CD8-positive, alpha-beta memory T cell (primary cell): Measurements from ENCODE around the gene WNT7B. TPM values are rescaled to one million over a fixed set of nuclear protein-coding genes. Genes with fewer than 3 reads are reported as not detected.
"Not testable (repeated sequence)": the region's sequence is repeated elsewhere in the genome, so short reads cannot be mapped to it uniquely, and the experiment has no call there.

Experiments used
- CTCF ChIA-PET: fragments of 350-600 bp; sonication (Branson Sonifier 250); formaldehyde crosslinking; loops from one replicate; lab custom pipeline; 2021; ENCODE audit warnings: antibody characterized with exemption; lab: Charles Lee
- POLR2A ChIA-PET: fragments of 350-600 bp; sonication (Branson Sonifier 250); formaldehyde crosslinking; loops from one replicate; lab custom pipeline; 2021; ENCODE audit warnings: antibody characterized with exemption; lab: Charles Lee
- DNase-seq, 5 donors: peaks; one replicate each; pipeline versions ENCODE4 v3.0.0 to v3.0.0-alpha.2; 2020 to 2022; ENCODE audit warnings: mixed read lengths in 1 of 5
- H3K27ac ChIP-seq: one replicate; pipeline ENCODE4 v1.7.0; 2013; ENCODE audit warnings: low read depth, mild to moderate bottlenecking, low read length, moderate library complexity
- H3K27me3 ChIP-seq: 2 replicates; pipeline ENCODE4 v1.7.0; 2013; ENCODE audit warnings: low read length, mild to moderate bottlenecking; ENCODE audit not compliant: insufficient read depth, poor library complexity, severe bottlenecking
- H3K36me3 ChIP-seq: 2 replicates; pipeline ENCODE4 v1.7.0; 2013; ENCODE audit warnings: mild to moderate bottlenecking, low read length, moderate library complexity; ENCODE audit not compliant: insufficient read depth
- H3K4me1 ChIP-seq: 2 replicates; pipeline ENCODE4 v1.7.0; 2013; ENCODE audit warnings: mild to moderate bottlenecking, low read length, moderate library complexity; ENCODE audit not compliant: insufficient read depth
- H3K4me3 ChIP-seq: 2 replicates; pipeline ENCODE4 v1.7.0; 2013; ENCODE audit warnings: mild to moderate bottlenecking, low read length
- H3K9me3 ChIP-seq: 2 replicates; pipeline ENCODE4 v1.7.0; 2013; ENCODE audit warnings: mild to moderate bottlenecking, low read length
- H3K27ac Mint-ChIP-seq, 8 donors: one replicate each; pipeline ENCODE4 v1.8.0; 2020 to 2021; ENCODE audit warnings: mixed read lengths in 8 of 8, mild to moderate bottlenecking in 6 of 8, inconsistent platforms in 3 of 8, moderate library complexity in 3 of 8
- H3K27me3 Mint-ChIP-seq, 2 donors: one replicate each; pipeline ENCODE4 v1.8.0; 2020 to 2021; ENCODE audit warnings: mixed read lengths in 2 of 2, mild to moderate bottlenecking in 1 of 2, moderate library complexity in 1 of 2
- H3K36me3 Mint-ChIP-seq, 3 donors: one replicate each; pipeline ENCODE4 v1.8.0; 2020 to 2021; ENCODE audit warnings: mixed read lengths in 3 of 3, inconsistent platforms in 1 of 3, mild to moderate bottlenecking in 1 of 3
- H3K4me1 Mint-ChIP-seq, 3 donors: one replicate each; pipeline ENCODE4 v1.8.0; 2020 to 2021; ENCODE audit warnings: mixed read lengths in 3 of 3, inconsistent platforms in 1 of 3, mild to moderate bottlenecking in 1 of 3
- H3K4me3 Mint-ChIP-seq, 7 donors: one replicate each; pipeline ENCODE4 v1.8.0; 2020 to 2021; ENCODE audit warnings: mixed read lengths in 7 of 7, mild to moderate bottlenecking in 6 of 7, moderate library complexity in 4 of 7, inconsistent platforms in 2 of 7
- H3K9me3 Mint-ChIP-seq, 5 donors: one replicate each; pipeline ENCODE4 v1.8.0; 2020 to 2022; ENCODE audit warnings: mixed read lengths in 5 of 5, mild to moderate bottlenecking in 3 of 5, moderate library complexity in 2 of 5, inconsistent platforms in 1 of 5
- polyA plus RNA-seq: library from polyadenylated mRNA; unstranded; fragments of 300-500 nt; fragmentation: Illumina TruSeq; gene quantifications from one replicate; pipeline ENCODE4 v1.2.3, GENCODE V29; 2021
- total RNA-seq, 2 experiments: library from RNA; stranded (reverse); gene quantifications; one replicate each; pipeline ENCODE4 v1.2.3, GENCODE V29; 2021

Gene WNT7B
- total and polyA plus RNA-seq, 3 experiments from 2014 or later: not detected

DNA sequence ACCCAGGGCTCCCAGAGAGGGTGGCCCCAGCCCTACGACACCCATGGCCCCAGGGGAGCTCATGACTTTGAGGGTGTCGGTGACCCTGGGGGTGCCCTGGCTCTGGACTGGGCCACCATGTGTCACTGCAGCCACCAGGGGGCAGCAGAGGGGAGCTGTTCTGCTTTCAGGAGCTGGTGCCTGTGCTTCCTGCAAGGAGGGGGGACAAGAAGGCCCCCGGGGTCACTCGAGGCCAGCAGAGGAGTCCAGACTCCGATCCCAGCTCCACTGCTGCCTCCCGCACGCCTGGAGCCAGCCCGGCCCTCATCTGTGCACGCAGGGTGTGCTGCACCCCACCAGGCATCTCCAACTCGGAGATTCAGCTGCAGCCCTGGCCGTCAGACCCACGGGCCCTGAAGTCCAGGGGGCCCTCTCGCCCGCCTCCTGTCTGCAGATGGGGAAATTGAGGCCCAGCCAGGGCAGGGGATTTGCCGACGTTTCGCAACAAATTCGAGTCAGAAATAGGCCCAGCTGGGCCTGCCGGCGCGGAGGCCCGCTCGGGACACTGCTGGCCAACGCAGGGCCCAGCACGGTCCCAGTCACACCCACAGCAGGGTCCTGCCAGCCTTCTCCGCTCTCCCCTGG is 29.5 kb upstream of the WNT7B start:
- H3K9me3 Mint-ChIP-seq: peaks cover 0 to 6% (median 0%) of the 10 kb centered on the region in 5 donors
- Histone ChIP-seq H3K4me3 (no peak overlapping the region), H3K27ac (no peak overlapping the region), H3K4me1 (peaks cover 8% of the 10 kb centered on the region), H3K27me3 (no peaks in the 10 kb centered on the region), H3K9me3 (no peaks in the 10 kb centered on the region), H3K36me3 (no peaks in the 10 kb centered on the region)
- peak overlapping the region in 3 of 8 donors; percentile 19 to 79 (median 58) for H3K27ac Mint-ChIP-seq
- H3K4me1 Mint-ChIP-seq: peaks cover 10 to 13% (median 12%) of the 10 kb centered on the region in 3 donors
- H3K36me3 Mint-ChIP-seq: no peaks in the 10 kb centered on the region
- CTCF ChIA-PET: interaction anchor here (0.6 to 5.0 kb wide), 53 partner anchors 8 to 786 kb away, joined by 3 to 134 read pairs (median 4); partner anchors contain the start of gene GTSE1
- peak overlapping the region in 4 of 7 donors; percentile 10 to 53 (median 26) for H3K4me3 Mint-ChIP-seq
- peak; percentile 72 to 90 (median 85) for DNase-seq
- peaks cover 6% of the 10 kb centered on the region in 2 donors for H3K27me3 Mint-ChIP-seq
- POLR2A ChIA-PET: interaction anchor here (0.8 to 1.5 kb wide), 2 partner anchors 30 to 48 kb away, joined by 3 to 6 read pairs; no protein-coding TSS in a partner anchor

DNA sequence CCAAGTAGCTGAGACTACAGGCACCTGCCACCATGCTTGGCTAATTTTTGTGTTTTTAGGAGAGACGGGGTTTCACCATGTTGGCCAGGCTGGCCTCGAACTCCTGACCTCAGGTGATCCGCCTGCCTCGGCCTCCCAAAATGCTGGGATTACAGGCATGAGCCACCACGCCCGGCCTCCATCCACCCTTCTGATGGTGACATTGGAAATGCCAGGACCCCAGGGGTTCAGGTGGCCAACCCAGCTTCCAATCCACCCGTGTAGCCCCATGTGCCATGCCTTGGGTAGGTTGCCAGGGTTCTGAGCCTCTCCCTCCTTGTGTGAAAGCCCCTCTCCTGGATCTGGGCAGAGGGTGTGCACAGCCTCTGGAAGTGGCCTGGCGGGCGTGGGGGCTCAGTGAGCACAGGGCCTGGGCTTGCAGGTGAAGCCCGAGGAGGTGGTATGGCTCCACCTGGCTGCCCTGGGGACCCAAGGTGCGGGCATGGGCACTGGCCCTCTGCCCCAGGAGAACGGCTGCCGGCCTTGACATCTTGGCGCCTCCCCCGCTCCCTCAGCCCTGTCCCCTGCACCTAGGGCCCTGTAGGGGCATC is 28.2 kb upstream of the WNT7B start:
- not testable (repeated sequence) for H3K36me3 ChIP-seq, H3K27ac ChIP-seq, H3K4me3 ChIP-seq, DNase-seq, H3K9me3 ChIP-seq, H3K36me3 Mint-ChIP-seq, H3K27ac Mint-ChIP-seq, H3K4me3 Mint-ChIP-seq, H3K27me3 ChIP-seq, H3K4me1 ChIP-seq, H3K9me3 Mint-ChIP-seq, H3K27me3 Mint-ChIP-seq
- ChIA-PET POLR2A (interaction anchor here (0.7 kb wide), 1 partner anchor 311 kb away, joined by 3 read pairs; no protein-coding TSS in a partner anchor), CTCF (interaction anchor here (0.8 to 5.0 kb wide), 18 partner anchors 9 to 332 kb away, joined by 3 to 134 read pairs (median 9); no protein-coding TSS in a partner anchor)
- peaks cover 10 to 13% (median 12%) of the 10 kb centered on the region in 3 donors for H3K4me1 Mint-ChIP-seq

DNA sequence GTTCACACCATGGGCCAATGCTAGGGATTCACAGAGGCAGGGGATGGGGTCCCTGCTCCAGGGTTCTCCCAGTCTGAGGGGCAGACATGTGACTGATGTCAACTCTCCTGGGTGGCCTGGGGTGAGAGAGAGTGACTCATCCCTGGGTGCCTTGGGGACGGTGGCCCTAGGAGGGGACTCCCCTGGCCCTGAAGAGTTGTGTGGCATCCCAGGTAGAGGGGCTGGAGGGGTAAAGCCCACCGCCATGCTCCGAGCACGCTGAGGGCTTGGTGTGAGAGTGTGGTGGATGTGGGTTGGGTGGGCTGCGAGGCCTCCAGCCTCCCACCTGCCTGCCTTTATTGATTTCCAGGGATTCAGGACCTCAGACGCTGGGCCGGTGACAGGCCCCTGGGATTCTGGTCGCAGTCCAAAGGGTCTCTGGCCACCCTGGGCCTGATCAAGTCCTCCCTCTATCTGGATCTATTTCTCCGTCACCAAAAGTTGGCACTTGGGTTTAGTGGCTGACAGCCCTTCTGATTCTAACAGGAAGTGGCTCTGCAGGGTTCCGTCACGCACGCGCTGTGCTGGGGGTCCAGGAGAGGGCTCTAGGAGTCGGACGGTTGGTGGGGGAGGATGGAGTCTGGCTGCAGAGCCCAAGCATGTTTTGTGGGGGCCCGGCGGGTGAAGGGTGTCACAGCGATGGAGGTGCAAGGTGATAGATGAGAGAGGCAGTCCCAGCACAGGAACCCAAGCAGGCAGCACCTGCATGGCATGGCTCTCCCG is 27.3 kb upstream of the WNT7B start:
- H3K4me1 ChIP-seq: peaks cover 8% of the 10 kb centered on the region
- H3K4me3 Mint-ChIP-seq: peak overlapping the region in 6 of 7 donors; percentile 49 to 83 (median 77)
- H3K36me3 ChIP-seq: no peaks in the 10 kb centered on the region
- peak overlapping the region in 7 of 8 donors; percentile 8 to 95 (median 43) for H3K27ac Mint-ChIP-seq
- H3K27me3 Mint-ChIP-seq: peaks cover 6 to 9% of the 10 kb centered on the region in 2 donors
- ChIA-PET CTCF (interaction anchor here (0.6 to 5.0 kb wide), 7 partner anchors 8 to 308 kb away, joined by 3 to 134 read pairs (median 24); no protein-coding TSS in a partner anchor), POLR2A (no interaction called here)
- H3K4me3 ChIP-seq: no peak overlapping the region
- no peak overlapping the region for H3K27ac ChIP-seq
- H3K27me3 ChIP-seq: no peaks in the 10 kb centered on the region
- no peaks in the 10 kb centered on the region for H3K36me3 Mint-ChIP-seq
- no peaks in the 10 kb centered on the region for H3K9me3 ChIP-seq
- H3K9me3 Mint-ChIP-seq: peaks cover 0 to 2% (median 0%) of the 10 kb centered on the region in 5 donors
- H3K4me1 Mint-ChIP-seq: peaks cover 10 to 13% (median 12%) of the 10 kb centered on the region in 3 donors
- peak in 3 of 5 donors; percentile 17 to 32 (median 18) for DNase-seq

DNA sequence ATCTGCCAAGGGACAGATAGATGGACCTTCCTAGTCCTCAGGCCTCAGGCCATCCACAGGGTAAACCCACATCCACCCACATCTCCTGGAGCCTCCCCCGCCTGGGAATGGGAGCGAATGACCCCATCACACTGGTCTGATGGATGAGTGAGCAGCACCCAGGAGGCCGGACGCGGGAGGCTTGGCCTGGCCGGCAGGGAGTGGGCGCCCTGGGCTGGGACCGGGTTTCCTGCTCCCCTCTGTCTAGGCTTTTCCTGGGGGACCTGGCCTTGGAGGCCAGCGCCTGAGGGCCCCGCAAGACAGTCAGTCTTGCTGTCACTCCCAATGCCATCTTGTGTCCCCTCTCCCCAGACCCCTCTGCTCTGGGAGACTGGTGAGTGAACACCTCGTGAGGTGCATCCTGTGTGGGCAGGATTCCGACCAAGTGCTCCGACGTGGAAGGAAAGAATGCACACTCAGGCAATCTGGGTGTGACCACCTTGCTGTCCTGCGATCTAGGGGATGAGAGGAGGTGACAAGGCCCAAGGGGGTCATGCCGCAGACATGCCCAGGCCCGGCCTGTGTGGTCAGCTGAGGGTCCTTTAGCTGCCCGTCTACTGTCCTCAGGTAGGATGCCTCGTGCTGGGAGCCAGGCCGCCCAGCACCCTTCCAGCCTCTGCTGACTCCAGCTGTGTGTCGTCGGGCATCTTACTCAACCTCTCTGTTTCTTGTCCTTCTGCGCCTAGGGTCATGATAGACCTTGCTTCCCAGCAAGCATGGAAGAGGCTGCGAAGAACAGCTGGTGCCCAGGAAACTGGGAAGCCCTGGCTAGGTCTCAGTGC is 26.5 kb upstream of the WNT7B start:
- Mint-ChIP-seq H3K9me3 (no peaks in the 10 kb centered on the region), H3K27me3 (peaks cover 8 to 12% of the 10 kb centered on the region in 2 donors), H3K36me3 (no peaks in the 10 kb centered on the region), H3K4me1 (peaks cover 10 to 13% (median 12%) of the 10 kb centered on the region in 3 donors), H3K4me3 (no peak overlapping the region), H3K27ac (no peak overlapping the region)
- H3K4me3 ChIP-seq: no peak overlapping the region
- DNase-seq: no peak
- peaks cover 8% of the 10 kb centered on the region for H3K4me1 ChIP-seq
- POLR2A ChIA-PET: interaction anchor here (0.6 kb wide), 1 partner anchor 25 kb away, joined by 3 read pairs; no protein-coding TSS in a partner anchor
- no peak overlapping the region for H3K27ac ChIP-seq
- H3K27me3 ChIP-seq: no peaks in the 10 kb centered on the region
- CTCF ChIA-PET: interaction anchor here (0.6 to 2.0 kb wide), 3 partner anchors 9 to 309 kb away, joined by 3 to 6 read pairs (median 6); no protein-coding TSS in a partner anchor
- H3K36me3 ChIP-seq: no peaks in the 10 kb centered on the region
- no peaks in the 10 kb centered on the region for H3K9me3 ChIP-seq

DNA sequence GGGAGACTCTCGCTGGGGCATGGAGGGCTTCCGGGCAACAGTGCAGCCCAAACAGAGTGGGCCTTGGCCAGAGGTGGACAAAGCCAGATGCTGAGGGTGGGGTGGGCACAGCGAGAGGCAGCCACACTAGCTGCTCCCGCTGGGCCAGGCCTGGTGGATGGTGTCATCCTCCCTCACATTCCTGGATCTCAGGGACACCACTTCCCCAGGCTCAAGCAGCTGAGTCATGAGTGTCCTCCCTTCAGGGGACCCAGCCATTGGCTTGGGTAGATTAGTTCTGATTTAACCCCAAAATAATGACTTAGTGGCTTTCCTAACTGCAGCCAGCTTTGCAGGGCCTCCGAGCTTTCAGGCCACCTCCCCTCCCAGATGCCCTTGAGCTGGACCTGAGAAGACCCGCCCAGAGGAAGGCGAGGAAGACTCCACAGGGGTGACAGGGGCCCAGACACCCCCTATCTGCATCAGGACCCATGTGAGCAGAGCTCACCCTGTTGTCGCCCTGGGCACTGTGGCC is 25.9 kb upstream of the WNT7B start:
- ChIA-PET POLR2A (interaction anchor here (0.6 kb wide), 1 partner anchor 26 kb away, joined by 3 read pairs; no protein-coding TSS in a partner anchor), CTCF (interaction anchor here (1.6 to 2.0 kb wide), 2 partner anchors 10 to 114 kb away, joined by 6 read pairs; no protein-coding TSS in a partner anchor)
- H3K36me3 Mint-ChIP-seq: no peaks in the 10 kb centered on the region

DNA sequence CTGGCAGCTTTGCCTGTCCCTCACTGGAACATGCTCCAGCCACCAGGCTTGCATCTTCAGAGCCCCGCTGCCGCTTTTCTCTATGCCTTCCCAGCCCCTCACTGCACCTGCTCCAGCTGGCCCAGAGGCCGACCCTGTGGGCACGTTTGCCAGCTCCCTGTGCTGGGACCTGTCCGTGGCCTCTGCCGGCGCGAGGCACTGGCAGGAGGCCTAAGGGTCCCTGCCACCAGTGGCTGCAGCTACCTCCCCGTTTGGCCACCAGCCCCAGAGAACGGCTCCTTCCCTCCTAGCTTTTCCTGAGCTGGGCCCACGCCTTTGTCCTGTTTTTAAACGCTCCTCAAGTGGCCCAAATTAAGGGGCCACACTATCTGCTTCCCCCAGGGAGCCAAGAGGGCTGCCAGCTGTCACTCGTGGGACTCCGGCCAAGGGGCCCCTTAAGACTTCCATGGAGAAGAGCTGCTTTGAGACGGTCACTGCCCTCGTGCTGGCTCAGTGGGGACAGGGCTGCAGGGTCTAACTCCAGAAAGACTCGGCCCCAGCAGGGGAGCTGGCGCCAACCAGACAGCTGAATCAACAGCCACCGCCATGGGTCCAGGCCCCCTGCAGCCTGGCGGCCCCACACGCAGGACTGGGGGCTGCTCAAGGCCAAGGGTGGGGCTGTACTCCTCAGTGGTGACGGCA is 24.6 kb upstream of the WNT7B start:
- Histone ChIP-seq H3K4me1 (peaks cover 8% of the 10 kb centered on the region), H3K36me3 (no peaks in the 10 kb centered on the region), H3K27ac (no peak overlapping the region), H3K9me3 (no peaks in the 10 kb centered on the region), H3K4me3 (no peak overlapping the region), H3K27me3 (no peaks in the 10 kb centered on the region)
- H3K27ac Mint-ChIP-seq: no peak overlapping the region
- no peak overlapping the region for H3K4me3 Mint-ChIP-seq
- ChIA-PET POLR2A (no interaction called here), CTCF (no interaction called here)
- no peaks in the 10 kb centered on the region for H3K36me3 Mint-ChIP-seq
- peaks cover 10 to 12% of the 10 kb centered on the region in 2 donors for H3K27me3 Mint-ChIP-seq
- DNase-seq: no peak
- peaks cover 10 to 13% (median 13%) of the 10 kb centered on the region in 3 donors for H3K4me1 Mint-ChIP-seq
- no peaks in the 10 kb centered on the region for H3K9me3 Mint-ChIP-seq

More for the DNA sequence above, 25.9 kb upstream of the WNT7B start:
- no peak for DNase-seq
- no peak overlapping the region for H3K27ac ChIP-seq
- H3K4me3 ChIP-seq: no peak overlapping the region
- peaks cover 8% of the 10 kb centered on the region for H3K4me1 ChIP-seq
- no peaks in the 10 kb centered on the region for H3K9me3 ChIP-seq
- no peaks in the 10 kb centered on the region for H3K27me3 ChIP-seq
- H3K4me3 Mint-ChIP-seq: no peak overlapping the region
- peaks cover 10 to 13% (median 13%) of the 10 kb centered on the region in 3 donors for H3K4me1 Mint-ChIP-seq
- H3K36me3 ChIP-seq: no peaks in the 10 kb centered on the region
- H3K9me3 Mint-ChIP-seq: no peaks in the 10 kb centered on the region
- no peak overlapping the region for H3K27ac Mint-ChIP-seq
- H3K27me3 Mint-ChIP-seq: peaks cover 8 to 12% of the 10 kb centered on the region in 2 donors
